ENCODE results near the gene ATP10B.

DNA sequence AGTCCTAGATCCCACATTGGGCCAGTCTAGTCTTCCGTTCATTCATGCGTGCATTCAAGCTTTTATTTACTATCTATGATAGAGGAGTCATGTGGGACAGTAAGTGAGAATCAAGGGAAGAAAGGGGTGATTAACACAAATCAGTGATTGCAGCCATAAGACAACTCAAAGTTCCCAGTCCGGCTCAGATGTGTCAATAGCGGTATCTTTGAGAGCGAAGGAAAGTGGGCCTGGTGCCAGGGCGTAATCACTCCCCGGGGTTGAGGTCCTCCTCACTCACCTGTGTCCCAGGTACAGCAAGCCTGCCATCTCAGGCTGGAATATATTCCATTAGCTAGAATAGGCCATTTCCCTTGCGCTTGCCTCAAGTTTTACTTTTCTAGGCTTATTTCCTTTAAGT is 196.3 kb downstream of the ATP10B start:
- TF ChIP-seq CTCF (IDR thresholded peaks at IDR 0.05) (no peak), POLR2A (IDR thresholded peaks at IDR 0.05) (no peak)

Measured in transverse colon (tissue), 3 donors.